Lower leg skin (tissue), 3 donors: ENCODE results near the gene PLOD3.

Source experiments
- POLR2A ChIP-seq, 2 donors: fragments of 450-650 bp; IDR thresholded peaks; one replicate each; pipeline ENCODE4 v1.6.1; 2016 to 2017; ENCODE audit warnings: antibody characterized with exemption in 2 of 2, mild to moderate bottlenecking in 1 of 2, moderate library complexity in 1 of 2
- TF ChIP-seq, protein P1 (sequence below), 3 donors: fragments of 450-650 bp; IDR thresholded peaks; one replicate each; pipeline ENCODE4 v1.5.1; 2016; ENCODE audit warnings: antibody characterized with exemption in 3 of 3, mild to moderate bottlenecking in 3 of 3, moderate library complexity in 2 of 3

DNA sequence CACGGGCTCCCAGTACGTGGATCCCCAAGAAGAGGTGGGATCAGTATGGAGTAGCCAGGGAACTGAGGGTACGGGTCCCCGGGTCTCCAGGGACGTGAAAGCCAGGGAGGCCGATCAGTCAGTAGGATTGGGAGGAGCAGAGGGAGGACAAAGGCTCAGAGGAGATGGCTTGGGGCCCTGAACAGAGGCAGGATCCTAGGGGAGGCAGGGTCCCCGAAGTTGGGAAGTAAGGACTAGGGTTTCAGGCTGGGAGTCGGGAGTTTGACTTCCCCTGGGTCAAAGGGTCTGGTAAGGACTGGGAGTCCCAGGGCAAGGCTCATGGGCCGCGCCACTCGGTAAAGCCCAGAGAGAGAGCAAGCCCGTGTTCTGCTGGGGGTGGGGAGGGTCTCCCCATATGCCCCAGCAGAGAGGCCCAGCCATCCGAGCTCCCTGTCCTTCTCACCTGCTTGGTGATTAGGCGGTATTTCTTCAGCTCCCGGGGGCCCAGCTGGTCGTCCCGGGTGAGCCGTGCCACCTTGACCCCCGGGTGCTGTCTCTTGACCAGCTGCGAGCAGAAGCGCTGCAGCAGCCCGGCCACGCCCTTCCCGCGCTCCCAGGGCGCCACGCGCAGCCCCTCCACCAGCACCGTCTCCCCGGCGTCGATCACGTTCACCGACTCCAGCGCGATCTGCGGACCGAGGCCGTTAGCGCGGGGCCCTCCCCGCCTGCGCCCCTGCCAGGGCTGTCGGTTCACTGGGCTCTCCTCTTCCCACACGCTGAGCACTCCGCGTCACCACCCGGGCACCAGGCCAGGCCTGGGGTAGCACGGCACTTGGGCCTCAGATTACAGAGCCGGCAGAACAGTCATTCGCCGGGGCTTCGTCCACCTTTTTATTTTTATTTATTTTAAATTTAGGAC is 44.3 kb downstream of the PLOD3 start:
- TF ChIP-seq, protein P1, sequence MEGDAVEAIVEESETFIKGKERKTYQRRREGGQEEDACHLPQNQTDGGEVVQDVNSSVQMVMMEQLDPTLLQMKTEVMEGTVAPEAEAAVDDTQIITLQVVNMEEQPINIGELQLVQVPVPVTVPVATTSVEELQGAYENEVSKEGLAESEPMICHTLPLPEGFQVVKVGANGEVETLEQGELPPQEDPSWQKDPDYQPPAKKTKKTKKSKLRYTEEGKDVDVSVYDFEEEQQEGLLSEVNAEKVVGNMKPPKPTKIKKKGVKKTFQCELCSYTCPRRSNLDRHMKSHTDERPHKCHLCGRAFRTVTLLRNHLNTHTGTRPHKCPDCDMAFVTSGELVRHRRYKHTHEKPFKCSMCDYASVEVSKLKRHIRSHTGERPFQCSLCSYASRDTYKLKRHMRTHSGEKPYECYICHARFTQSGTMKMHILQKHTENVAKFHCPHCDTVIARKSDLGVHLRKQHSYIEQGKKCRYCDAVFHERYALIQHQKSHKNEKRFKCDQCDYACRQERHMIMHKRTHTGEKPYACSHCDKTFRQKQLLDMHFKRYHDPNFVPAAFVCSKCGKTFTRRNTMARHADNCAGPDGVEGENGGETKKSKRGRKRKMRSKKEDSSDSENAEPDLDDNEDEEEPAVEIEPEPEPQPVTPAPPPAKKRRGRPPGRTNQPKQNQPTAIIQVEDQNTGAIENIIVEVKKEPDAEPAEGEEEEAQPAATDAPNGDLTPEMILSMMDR (IDR thresholded peaks at IDR 0.05): no peak
- no peak for TF ChIP-seq POLR2A (IDR thresholded peaks at IDR 0.05)
